Thoracic aorta (tissue), 2 donors: Measurements from ENCODE around the gene MAPK14. TPM values are rescaled to one million over a fixed set of nuclear protein-coding genes. Genes with fewer than 3 reads are reported as not detected.
"Not testable (repeated sequence)": the region's sequence is repeated elsewhere in the genome, so short reads cannot be mapped to it uniquely, and the experiment has no call there.

Experiments used
- ATAC-seq: fragments of 150-250 bp; one replicate; pipeline ENCODE4 v1.8.0; 2017; ENCODE audit warnings: low read depth; ENCODE audit not compliant: insufficient number of reproducible peaks, low FRiP score
- DNase-seq: peaks from one replicate; pipeline ENCODE4 v3.0.0-alpha.2; 2020; ENCODE audit warnings: low spot score
- H3K27ac ChIP-seq, 2 donors: fragments of 200-600 bp; sonication (generic); 1 replicate in 1 of 2; 2 replicates in 1 of 2; pipeline ENCODE4 v1.5.1; 2016; ENCODE audit warnings: mild to moderate bottlenecking in 2 of 2, moderate library complexity in 2 of 2
- H3K27me3 ChIP-seq: fragments of 200-600 bp; sonication (generic); replicated peaks from 2 replicates; pipeline ENCODE4 v1.6.0; 2016; ENCODE audit warnings: mild to moderate bottlenecking; ENCODE audit not compliant: insufficient read depth
- H3K36me3 ChIP-seq: fragments of 200-600 bp; sonication (generic); one replicate; pipeline ENCODE4 v1.5.1; 2016
- H3K4me1 ChIP-seq, 2 donors: fragments of 200-600 bp; sonication (generic); 1 replicate in 1 of 2; 2 replicates in 1 of 2; pipeline versions ENCODE4 v1.5.1 to v1.6.0; 2016; ENCODE audit warnings: low read depth in 2 of 2, mild to moderate bottlenecking in 1 of 2; ENCODE audit not compliant: control insufficient read depth in 1 of 2
- H3K4me3 ChIP-seq: fragments of 200-600 bp; sonication (generic); 2 replicates; pipeline ENCODE4 v1.5.1; 2016; ENCODE audit warnings: mild to moderate bottlenecking
- H3K9me3 ChIP-seq: fragments of 200-600 bp; sonication (generic); 2 replicates; pipeline ENCODE4 v1.5.1; 2016
- CTCF ChIP-seq: fragments of 200-600 bp; sonication (generic); IDR thresholded peaks from one replicate; pipeline ENCODE4 v1.5.1; 2019; ENCODE audit warnings: antibody characterized with exemption
- total RNA-seq, 2 donors: library from RNA; depleted of rRNA; stranded (reverse); fragments of >200 nt; gene quantifications; one replicate each; pipeline versions ENCODE4 v1.1.0 to v1.2.3, GENCODE V29; 2016

MAPK14 gene
- total RNA-seq, 2 donors from 2014 or later = 61.9 to 106 TPM

- peaks cover 32% of the 10 kb centered on the region for H3K36me3 ChIP-seq
- no peak for TF ChIP-seq CTCF
These were observed 50.6 kb downstream of the MAPK14 start for GRCh38 chr6:36078159-36078558.

GRCh38 chr6:36079601-36080000 is 52.0 kb downstream of the MAPK14 start:
- H3K27ac ChIP-seq = no peak overlapping the region
- TF ChIP-seq CTCF = no peak
- DNase-seq = no peak
- H3K4me3 ChIP-seq = no peak overlapping the region
- no peaks in the 10 kb centered on the region for H3K27me3 ChIP-seq
- H3K36me3 ChIP-seq = peaks cover 45% of the 10 kb centered on the region
- H3K4me1 ChIP-seq = no peaks in the 10 kb centered on the region
- no peak for ATAC-seq
- no peaks in the 10 kb centered on the region for H3K9me3 ChIP-seq

More at GRCh38 chr6:36078159-36078558, 50.6 kb downstream of the MAPK14 start:
- H3K27ac ChIP-seq = no peak overlapping the region
- DNase-seq (no peak), ATAC-seq (no peak)
- H3K4me3 ChIP-seq = no peak overlapping the region
- no peaks in the 10 kb centered on the region for H3K4me1 ChIP-seq
- H3K9me3 ChIP-seq = no peaks in the 10 kb centered on the region
- no peaks in the 10 kb centered on the region for H3K27me3 ChIP-seq

GRCh38 chr6:36082318-36082717 is 54.7 kb downstream of the MAPK14 start:
- Histone ChIP-seq H3K27me3 (no peaks in the 10 kb centered on the region), H3K9me3 (no peaks in the 10 kb centered on the region), H3K27ac (no peak overlapping the region), H3K4me3 (no peak overlapping the region), H3K36me3 (peaks cover 40% of the 10 kb centered on the region), H3K4me1 (no peaks in the 10 kb centered on the region)
- no peak for DNase-seq
- ATAC-seq = no peak
- TF ChIP-seq CTCF = no peak

GRCh38 chr6:36083446-36083845 is 55.8 kb downstream of the MAPK14 start:
- ATAC-seq (no peak), DNase-seq (no peak)
- Histone ChIP-seq H3K27me3 (no peaks in the 10 kb centered on the region), H3K4me1 (no peaks in the 10 kb centered on the region), H3K36me3 (peaks cover 38% of the 10 kb centered on the region), H3K4me3 (no peak overlapping the region), H3K9me3 (no peaks in the 10 kb centered on the region), H3K27ac (no peak overlapping the region)
- no peak for TF ChIP-seq CTCF

- H3K4me1 ChIP-seq, H3K27me3 ChIP-seq, H3K27ac ChIP-seq, H3K9me3 ChIP-seq, ATAC-seq, DNase-seq, H3K4me3 ChIP-seq: not testable (repeated sequence)
- peaks cover 12% of the 10 kb centered on the region for H3K36me3 ChIP-seq
These were observed 60.6 kb downstream of the MAPK14 start for GRCh38 chr6:36088204-36088603.

- H3K9me3 ChIP-seq = no peaks in the 10 kb centered on the region
- no peak overlapping the region for H3K4me3 ChIP-seq
- H3K27me3 ChIP-seq = no peaks in the 10 kb centered on the region
- no peak overlapping the region for H3K27ac ChIP-seq
- DNase-seq (no peak), ATAC-seq (no peak)
- H3K4me1 ChIP-seq = no peaks in the 10 kb centered on the region
- no peak for TF ChIP-seq CTCF
- H3K36me3 ChIP-seq = peaks cover 4% of the 10 kb centered on the region
These were observed 61.4 kb downstream of the MAPK14 start for GRCh38 chr6:36089048-36089447.
